Psoas muscle (tissue), 8 donors: ENCODE data around the gene SLC35A4. TPM values are rescaled to one million over a fixed set of nuclear protein-coding genes. Genes with fewer than 3 reads are reported as not detected.
A peak's percentile ranks its signal among the peaks of the same experiment; 100 is the strongest.

Experiments used
- ATAC-seq, 4 donors: fragments of 200-7000 bp; cut with Tn5 transposase; one replicate each; pipeline ENCODE4 v1.9.1; 2020; ENCODE audit warnings: moderate library complexity in 3 of 4, mild to moderate bottlenecking in 2 of 4
- DNase-seq, 2 donors: peaks; one replicate each; pipeline ENCODE4 v3.0.0-alpha.2; 2020
- H3K27ac ChIP-seq: fragments of 200-600 bp; one replicate; pipeline ENCODE4 v1.8.0; 2022
- H3K27me3 ChIP-seq, 3 donors: fragments of 200-600 bp in 1 of 3; one replicate each; pipeline versions ENCODE4 v1.6.1 to v1.8.0; 2013 to 2022; ENCODE audit warnings: low read length in 2 of 3, mild to moderate bottlenecking in 2 of 3, moderate library complexity in 1 of 3; ENCODE audit not compliant: insufficient read depth in 3 of 3
- H3K36me3 ChIP-seq, 2 donors: fragments of 200-600 bp in 1 of 2; one replicate each; pipeline versions ENCODE4 v1.6.1 to v1.8.0; 2013 to 2022; ENCODE audit warnings: low read depth in 1 of 2, mild to moderate bottlenecking in 1 of 2, moderate library complexity in 1 of 2; ENCODE audit not compliant: insufficient read depth in 1 of 2
- H3K4me1 ChIP-seq: fragments of 200-600 bp; one replicate; pipeline ENCODE4 v1.8.0; 2022
- H3K4me3 ChIP-seq: fragments of 200-600 bp; one replicate; pipeline ENCODE4 v1.8.0; 2022; ENCODE audit warnings: mild to moderate bottlenecking
- H3K9me3 ChIP-seq: fragments of 200-600 bp; one replicate; pipeline ENCODE4 v1.8.0; 2022
- WGBS, 3 donors: extraction: QIAGEN DNeasy Blood & Tissue Kit; methylation state at CpG; one replicate each; pipeline versions ENCODE4 v1.1.6 to v1.1.7; 2013; 5-methylcytosine and 5-hydroxymethylcytosine counted together
- intact Hi-C, 2 donors: fragments of 100-400 bp; cut with DNase I; formaldehyde crosslinking; loops; one replicate each; pipeline versions ENCODE4 v1.11.0 to v1.14.2; 2022
- polyA plus RNA-seq, 3 donors: library from polyadenylated mRNA; stranded (reverse); fragments of 200-250 nt; gene quantifications; one replicate each; pipeline ENCODE4 v1.2.3, GENCODE V29; 2013
- total RNA-seq, 4 donors: library from RNA; stranded (reverse); fragmentation: NEBNext Ultra II Directional in 2 of 4; extraction: Animal tissue kit (Norgen Biotek cat#: 25700) in 2 of 4; gene quantifications; one replicate each; pipeline versions ENCODE4 v1.2.1 to v1.2.4, GENCODE V29; 2021 to 2023
- TF ChIP-seq, protein P1 (sequence below): fragments of 200-600 bp; IDR thresholded peaks from one replicate; pipeline ENCODE4 v1.8.0; 2022; ENCODE audit warnings: antibody characterized with exemption
- donor health status: healthy with polysubstance abuse.
- donor health status: DM: no; HTN: no; CAD: no; lungs with moderate emphysema.
- donor health status: Bipolar disorder and iron deficiency.
- donor health status: healthy.
- donor health status: DM: yes; HTN: yes; CAD: no.
- donor health status: DM: no; HTN: no; CAD: no.
- donor health status: DM: no; HTN: no; CAD: no.
- donor health status: DM: yes; HTN: yes; CAD: no.

The SLC35A4 gene
- total and polyA plus RNA-seq, 7 donors = 49.9 to 149 (median 108) TPM

DNA sequence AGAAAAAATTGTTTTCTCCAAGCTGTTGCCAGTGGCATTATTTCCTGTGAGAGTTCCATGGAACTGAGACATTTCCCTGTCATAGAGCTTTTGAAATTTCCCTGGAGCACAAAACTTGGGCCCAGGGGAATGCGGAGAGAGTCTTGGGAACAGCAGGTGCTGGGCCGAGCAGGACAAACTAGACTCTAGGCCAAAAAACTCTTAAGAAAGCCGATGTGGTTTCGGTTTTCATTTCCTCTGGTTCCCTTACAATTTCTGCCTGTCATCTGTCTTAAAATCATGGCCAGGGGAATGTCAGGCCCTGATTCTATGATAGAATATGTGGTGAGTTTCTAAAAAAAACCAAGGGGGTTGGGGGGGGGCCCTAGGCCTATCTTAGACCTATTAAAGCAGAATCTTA is 4.6 kb downstream of the SLC35A4 start:
- peaks cover 7 to 32% of the 10 kb centered on the region in 2 donors for H3K36me3 ChIP-seq
- H3K27ac ChIP-seq = peak overlapping the region; percentile 97
- H3K27me3 ChIP-seq = no peaks in the 10 kb centered on the region
- ATAC-seq (peak; percentile 27 to 62 (median 42)), DNase-seq (peak in 1 of 2 donors; percentile 70)
- intact Hi-C loops = loop anchor here (5.0 kb wide), 3 partner anchors 68 to 327 kb away; partner anchors contain the start of genes HARS1 (in 1 of the 2), HARS2 (in 1 of the 2) and TMCO6 (in 1 of the 2)
- H3K9me3 ChIP-seq = no peaks in the 10 kb centered on the region
- 6 to 22% (median 8%) methylated on average over 4 of the region's 4 CpGs for WGBS, 3 donors
- peak overlapping the region; percentile 34 for H3K4me3 ChIP-seq
- H3K4me1 ChIP-seq = peaks cover 66% of the 10 kb centered on the region
- TF ChIP-seq, protein P1, sequence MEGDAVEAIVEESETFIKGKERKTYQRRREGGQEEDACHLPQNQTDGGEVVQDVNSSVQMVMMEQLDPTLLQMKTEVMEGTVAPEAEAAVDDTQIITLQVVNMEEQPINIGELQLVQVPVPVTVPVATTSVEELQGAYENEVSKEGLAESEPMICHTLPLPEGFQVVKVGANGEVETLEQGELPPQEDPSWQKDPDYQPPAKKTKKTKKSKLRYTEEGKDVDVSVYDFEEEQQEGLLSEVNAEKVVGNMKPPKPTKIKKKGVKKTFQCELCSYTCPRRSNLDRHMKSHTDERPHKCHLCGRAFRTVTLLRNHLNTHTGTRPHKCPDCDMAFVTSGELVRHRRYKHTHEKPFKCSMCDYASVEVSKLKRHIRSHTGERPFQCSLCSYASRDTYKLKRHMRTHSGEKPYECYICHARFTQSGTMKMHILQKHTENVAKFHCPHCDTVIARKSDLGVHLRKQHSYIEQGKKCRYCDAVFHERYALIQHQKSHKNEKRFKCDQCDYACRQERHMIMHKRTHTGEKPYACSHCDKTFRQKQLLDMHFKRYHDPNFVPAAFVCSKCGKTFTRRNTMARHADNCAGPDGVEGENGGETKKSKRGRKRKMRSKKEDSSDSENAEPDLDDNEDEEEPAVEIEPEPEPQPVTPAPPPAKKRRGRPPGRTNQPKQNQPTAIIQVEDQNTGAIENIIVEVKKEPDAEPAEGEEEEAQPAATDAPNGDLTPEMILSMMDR = no peak

DNA sequence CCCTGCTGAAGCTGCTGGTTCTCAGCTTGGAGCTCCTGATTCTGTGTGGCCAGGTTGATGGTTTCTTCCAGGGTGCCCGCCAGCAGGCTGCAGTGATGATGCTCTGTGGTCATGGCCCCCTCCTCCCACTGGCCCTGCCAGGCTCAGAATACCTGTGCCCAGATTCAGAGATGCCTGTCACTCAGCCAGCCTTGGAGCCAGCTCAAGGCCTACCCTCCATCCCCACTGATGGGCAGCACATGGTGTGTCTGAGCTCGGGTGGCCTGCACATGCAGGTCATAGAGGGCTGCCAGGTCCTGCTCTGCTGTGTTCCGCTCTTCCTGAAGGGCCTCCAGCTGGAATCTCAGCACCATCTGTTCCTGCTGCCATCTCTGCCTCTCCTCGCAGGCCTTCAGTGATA is 5.4 kb downstream of the SLC35A4 start:
- Histone ChIP-seq H3K9me3 (no peaks in the 10 kb centered on the region), H3K36me3 (peaks cover 7 to 32% of the 10 kb centered on the region in 2 donors), H3K4me3 (peak overlapping the region; percentile 34), H3K4me1 (peaks cover 73% of the 10 kb centered on the region), H3K27ac (peak overlapping the region; percentile 97), H3K27me3 (no peaks in the 10 kb centered on the region)
- peak; percentile 39 to 57 (median 52) for ATAC-seq
- TF ChIP-seq, protein P1 = no peak
- WGBS, 3 donors = 39 to 51% (median 44%) methylated on average over 4 of the region's 4 CpGs
- intact Hi-C loops = loop anchor here in 1 of 2 donors (10.0 kb wide), 1 partner anchor 165 kb away; no protein-coding TSS in a partner anchor
- DNase-seq = peak in 1 of 2 donors; percentile 58

DNA sequence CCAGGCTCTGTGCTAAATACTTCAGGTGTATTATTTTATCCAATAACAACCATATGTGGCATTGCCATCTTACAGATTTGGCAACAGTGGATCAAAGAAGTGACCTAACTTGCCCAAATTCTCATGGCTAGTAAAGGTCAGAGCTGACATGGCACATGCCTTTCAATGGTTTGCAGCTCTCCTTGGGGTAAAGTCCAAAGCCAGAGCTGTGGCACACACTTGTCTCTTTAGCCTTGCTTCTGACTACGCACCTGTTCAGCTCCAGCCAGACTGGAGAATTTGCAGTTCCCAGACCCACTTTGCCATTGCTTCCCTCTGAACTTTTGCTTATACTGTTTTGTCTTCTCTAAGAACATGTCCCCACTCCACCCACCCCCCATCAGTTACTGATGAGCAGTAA is 5.9 kb downstream of the SLC35A4 start:
- Histone ChIP-seq H3K9me3 (no peaks in the 10 kb centered on the region), H3K27ac (peak overlapping the region; percentile 97), H3K4me3 (no peak overlapping the region), H3K4me1 (peaks cover 69% of the 10 kb centered on the region), H3K27me3 (no peaks in the 10 kb centered on the region), H3K36me3 (peaks cover 7 to 32% of the 10 kb centered on the region in 2 donors)
- TF ChIP-seq, protein P1 = no peak
- intact Hi-C loops = loop anchor here in 1 of 2 donors (10.0 kb wide), 1 partner anchor 164 kb away; no protein-coding TSS in a partner anchor
- DNase-seq = no peak
- 83 to 96% (median 87%) methylated on average over 1 of the region's 1 CpG for WGBS, 3 donors
- ATAC-seq = no peak

DNA sequence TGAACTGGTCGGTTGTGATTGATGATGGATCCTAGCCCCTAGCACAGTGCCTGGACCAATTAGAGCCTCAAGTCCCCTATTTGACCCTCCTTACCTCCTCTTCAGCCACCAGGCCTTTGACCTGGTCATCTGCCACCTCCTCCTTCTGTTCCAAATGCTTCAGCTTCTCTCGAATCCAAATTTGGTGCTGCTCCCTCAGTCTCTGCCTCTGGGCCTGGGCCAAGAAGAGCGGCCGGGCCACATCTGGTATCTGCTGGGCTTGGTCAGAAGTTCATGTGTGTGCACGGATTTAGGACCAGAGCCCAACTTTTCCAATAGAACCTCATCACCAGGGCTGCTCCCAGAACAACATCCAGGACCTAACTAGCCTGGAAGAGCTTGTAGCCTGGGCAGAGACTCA is 6.5 kb downstream of the SLC35A4 start:
- no peaks in the 10 kb centered on the region for H3K9me3 ChIP-seq
- TF ChIP-seq, protein P1 = no peak
- peak overlapping the region; percentile 97 for H3K27ac ChIP-seq
- no peak overlapping the region for H3K4me3 ChIP-seq
- DNase-seq (peak in 1 of 2 donors; percentile 66), ATAC-seq (no peak)
- peaks cover 4 to 26% of the 10 kb centered on the region in 2 donors for H3K36me3 ChIP-seq
- no peaks in the 10 kb centered on the region for H3K27me3 ChIP-seq
- intact Hi-C loops = loop anchor here in 1 of 2 donors (10.0 kb wide), 1 partner anchor 164 kb away; no protein-coding TSS in a partner anchor
- peaks cover 63% of the 10 kb centered on the region for H3K4me1 ChIP-seq
- 26 to 39% (median 36%) methylated on average over 5 of the region's 5 CpGs for WGBS, 3 donors

DNA sequence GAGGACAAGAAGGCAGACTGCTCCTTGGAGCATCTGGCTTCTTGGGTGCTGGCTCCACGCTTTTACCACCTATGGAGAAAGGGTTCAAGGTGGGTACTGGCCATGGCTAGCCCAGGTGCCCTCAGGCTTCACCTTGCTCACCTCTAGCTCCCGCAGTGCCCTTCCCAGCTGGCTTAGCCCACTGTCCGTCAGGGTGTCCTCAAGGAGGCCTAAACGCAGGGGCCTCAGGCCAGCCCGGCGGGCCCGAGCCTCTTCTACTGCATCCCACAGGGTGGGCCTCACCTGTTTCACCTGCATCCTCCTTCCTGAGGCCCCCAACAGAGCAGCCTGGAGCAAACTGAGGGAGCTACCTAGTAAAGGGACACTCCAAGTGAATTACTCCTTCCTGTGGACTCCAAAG is 9.1 kb downstream of the SLC35A4 start:
- DNase-seq = no peak
- Histone ChIP-seq H3K27ac (peak overlapping the region; percentile 56), H3K36me3 (no peaks in the 10 kb centered on the region), H3K4me1 (peaks cover 37% of the 10 kb centered on the region), H3K4me3 (no peak overlapping the region), H3K9me3 (no peaks in the 10 kb centered on the region), H3K27me3 (no peaks in the 10 kb centered on the region)
- intact Hi-C loops = loop anchor here in 1 of 2 donors (10.0 kb wide), 1 partner anchor 161 kb away; no protein-coding TSS in a partner anchor
- TF ChIP-seq, protein P1 = no peak
- WGBS, 3 donors = 91 to 95% (median 94%) methylated on average over 7 of the region's 7 CpGs
- no peak for ATAC-seq
